H1 (cell line): ENCODE results near the gene RIMBP2. TPM values are rescaled to one million over a fixed set of nuclear protein-coding genes. Genes with fewer than 3 reads are reported as not detected.

Source experiments
- ATF3 ChIP-seq: IDR thresholded peaks from 2 replicates; pipeline ENCODE4 v1.6.1; 2011; ENCODE audit warnings: low read depth, mild to moderate bottlenecking, low read length; ENCODE audit not compliant: insufficient read depth
- BCL11A ChIP-seq, 2 experiments: IDR thresholded peaks; one replicate each; pipeline ENCODE4 v1.6.1; 2011; ENCODE audit warnings: low read depth in 2 of 2, low read length in 2 of 2, mild to moderate bottlenecking in 2 of 2
- CBX5 ChIP-seq: fragments of 300-800, 300-1000 bp; sonication (generic); IDR thresholded peaks from 2 replicates; pipeline ENCODE4 v1.7.1; 2016; ENCODE audit warnings: antibody characterized with exemption, low read length, low read depth
- CBX8 ChIP-seq: fragments of 300-800, 300-1000 bp; sonication (generic); IDR thresholded peaks from 2 replicates; pipeline ENCODE4 v1.7.1; 2016; ENCODE audit warnings: low read depth, low read length, borderline replicate concordance
- CEBPB ChIP-seq: IDR thresholded peaks from 2 replicates; pipeline ENCODE4 v1.6.1; 2012; ENCODE audit warnings: low read depth, low read length
- CREB1 ChIP-seq: IDR thresholded peaks from 2 replicates; pipeline ENCODE4 v1.6.1; 2012; ENCODE audit warnings: inconsistent platforms
- CTBP2 ChIP-seq: IDR thresholded peaks from 2 replicates; pipeline ENCODE4 v1.7.0; 2011; ENCODE audit warnings: borderline replicate concordance, mild to moderate bottlenecking, moderate library complexity, mixed read lengths, low read length; ENCODE audit not compliant: insufficient read depth, insufficient read length
- EGR1 ChIP-seq: IDR thresholded peaks from 2 replicates; pipeline ENCODE4 v1.6.1; 2011; ENCODE audit warnings: low read depth, low read length, borderline replicate concordance
- EP300 ChIP-seq, 2 experiments: IDR thresholded peaks; 1 replicate in 1 of 2; 2 replicates in 1 of 2; pipeline ENCODE4 v1.6.1; 2011 to 2012; ENCODE audit warnings: low read depth in 2 of 2, low read length in 2 of 2, mild to moderate bottlenecking in 2 of 2, borderline replicate concordance in 1 of 2, inconsistent platforms in 1 of 2, moderate library complexity in 1 of 2
- HDAC2 ChIP-seq, 2 experiments: fragments of 300-600 bp in 1 of 2; sonication (generic) in 1 of 2; IDR thresholded peaks; 2 replicates each; pipeline ENCODE4 v1.6.1; 2011 to 2012; ENCODE audit warnings: low read depth in 2 of 2, low read length in 2 of 2, mild to moderate bottlenecking in 2 of 2, moderate library complexity in 2 of 2, borderline replicate concordance in 1 of 2, inconsistent platforms in 1 of 2
- KDM1A ChIP-seq: fragments of 200-600, 300-600 bp; sonication (generic); IDR thresholded peaks from 2 replicates; pipeline ENCODE4 v1.7.1; 2016; ENCODE audit warnings: mild to moderate bottlenecking, low read length, borderline replicate concordance
- KDM4A ChIP-seq: IDR thresholded peaks from one replicate; pipeline ENCODE4 v1.7.1; 2012; ENCODE audit warnings: low read depth, mild to moderate bottlenecking, moderate library complexity, low read length, inconsistent platforms; ENCODE audit not compliant: severe bottlenecking
- MAX ChIP-seq: IDR thresholded peaks from 2 replicates; pipeline ENCODE4 v1.6.1; 2012; ENCODE audit warnings: inconsistent platforms
- NANOG ChIP-seq: IDR thresholded peaks from 2 replicates; pipeline ENCODE4 v1.6.1; 2011; ENCODE audit warnings: low read length, low read depth, mild to moderate bottlenecking, inconsistent platforms; ENCODE audit not compliant: insufficient read depth, poor library complexity, severe bottlenecking
- POLR2A ChIP-seq, 2 experiments: IDR thresholded peaks; 1 replicate in 1 of 2; 2 replicates in 1 of 2; pipeline ENCODE4 v1.6.1; 2011; ENCODE audit warnings: low read depth in 2 of 2, low read length in 2 of 2, mild to moderate bottlenecking in 2 of 2; ENCODE audit errors: control extremely low read depth in 1 of 2
- POLR2AphosphoS5 ChIP-seq: IDR thresholded peaks from 2 replicates; pipeline ENCODE4 v1.6.1; 2011; ENCODE audit warnings: low read depth, low read length
- RNF2 ChIP-seq: fragments of 200-900, 300-1000 bp; sonication (generic); IDR thresholded peaks from 2 replicates; pipeline ENCODE4 v1.7.1; 2016; ENCODE audit warnings: borderline replicate concordance, low read depth, mild to moderate bottlenecking, antibody characterized with exemption, low read length; ENCODE audit not compliant: poor library complexity, severe bottlenecking; ENCODE audit errors: missing control alignments
- SP2 ChIP-seq: IDR thresholded peaks from 2 replicates; pipeline ENCODE4 v1.6.1; 2012; ENCODE audit warnings: mild to moderate bottlenecking, low read length, inconsistent platforms
- SUZ12 ChIP-seq: fragments of 200-600 bp; sonication (generic); IDR thresholded peaks from 2 replicates; pipeline ENCODE4 v1.6.1; 2012; ENCODE audit warnings: mild to moderate bottlenecking, inconsistent platforms, low read length, moderate library complexity, mixed read lengths
- TCF12 ChIP-seq: IDR thresholded peaks from 2 replicates; pipeline ENCODE4 v1.6.1; 2011; ENCODE audit warnings: low read depth, mild to moderate bottlenecking, low read length
- TEAD4 ChIP-seq: IDR thresholded peaks from 2 replicates; pipeline ENCODE4 v1.6.1; 2012; ENCODE audit warnings: low read depth, low read length, inconsistent platforms, mixed read lengths
- YY1 ChIP-seq: IDR thresholded peaks from 2 replicates; pipeline ENCODE4 v1.6.1; 2011; ENCODE audit warnings: low read depth, mild to moderate bottlenecking, low read length
- polyA plus RNA-seq, 7 experiments: library from polyadenylated mRNA; depleted of rRNA in 3 of 7; stranded (reverse) in 5 of 7; unstranded in 2 of 7; fragments of >200 nt in 5 of 7; fragments of 200-250 nt in 2 of 7; gene quantifications; 1 replicate in 5 of 7; 2 replicates in 1 of 7; 4 replicates in 1 of 7; pipeline versions ENCODE4 v1.2.1 to v1.2.3, GENCODE V29; 2011 to 2013; ENCODE audit warnings: missing spikeins in 2 of 7, mixed read lengths in 2 of 7
- total RNA-seq: library from RNA; stranded (reverse); fragmentation: NEBNext Ultra II Directional; extraction: Animal tissue kit (Norgen Biotek cat#: 25700); gene quantifications from 2 replicates; pipeline ENCODE4 v1.2.1, GENCODE V29; 2021

Gene RIMBP2
- total and polyA plus RNA-seq, 2 of the 8 experiments (the other 6 are each of a cell fraction or from before 2014, with no cell fraction given) = 0.18 to 0.65 TPM

- no peak for TF ChIP-seq CBX5
- TF ChIP-seq ATF3 = no peak
- no peak for TF ChIP-seq BCL11A (IDR thresholded peaks at IDR 0.05; ENCODE audit: low read depth in 2 of 2, low read length in 2 of 2)
- no peak for TF ChIP-seq CEBPB
- peak; percentile 44; the same call in 1 of the 2 replicates for TF ChIP-seq KDM1A
- peak; percentile 13 for TF ChIP-seq NANOG
- TF ChIP-seq POLR2AphosphoS5 = no peak
- no peak for TF ChIP-seq POLR2A (IDR thresholded peaks at IDR 0.05; ENCODE audit: control extremely low read depth in 1 of 2, low read depth in 2 of 2, low read length in 2 of 2)
- TF ChIP-seq EGR1 = peak; percentile 64; the same call in 1 of the 2 replicates
- peak; percentile 68; the same call in 1 of the 2 replicates for TF ChIP-seq MAX
- 0 out of 2 replicates have a peak, but pooled peaks have one; percentile 17 for TF ChIP-seq TEAD4
- TF ChIP-seq EP300 (IDR thresholded peaks at IDR 0.05; ENCODE audit: borderline replicate concordance in 1 of 2, low read depth in 2 of 2, low read length in 2 of 2) = no peak
- TF ChIP-seq YY1 = no peak
- TF ChIP-seq HDAC2 (IDR thresholded peaks at IDR 0.05; ENCODE audit: borderline replicate concordance in 1 of 2, low read depth in 2 of 2, low read length in 2 of 2) = 0 out of 4 replicates have a peak, but pooled peaks of 1 of the 2 experiments have one; percentile 24
- peak; percentile 29 for TF ChIP-seq KDM4A
- TF ChIP-seq SUZ12 = 0 out of 2 replicates have a peak, but pooled peaks have one; percentile 23
- no peak for TF ChIP-seq CBX8
- no peak for TF ChIP-seq RNF2
- no peak for TF ChIP-seq CREB1
- no peak for TF ChIP-seq SP2
- no peak for TF ChIP-seq CTBP2
- no peak for TF ChIP-seq TCF12
Observed at GRCh38 chr12:130715998-130716968, at the start of gene RIMBP2 (continued).
